Measurements from ENCODE around the gene SMARCC2.

The SMARCC2 gene

GRCh38 chr12:56155256-56155845 is 33.9 kb downstream of the SMARCC2 start:
- no peak for DNase-seq (ENCODE audit: extremely low spot score)
- ChIA-PET POLR2A (interaction anchor here (1.9 to 2.7 kb wide), 2 partner anchors 27 to 51 kb away, joined by 7 to 15 read pairs; partner anchors contain the start of genes ESYT1 and PA2G4), CTCF (no interaction called here)
- TF ChIP-seq ARNT (IDR thresholded peaks at IDR 0.05) (no peak), PKNOX1 (IDR thresholded peaks at IDR 0.05) (no peak), FOXM1 (IDR thresholded peaks at IDR 0.05; ENCODE audit: borderline replicate concordance) (no peak), FOXA1 (IDR thresholded peaks at IDR 0.05) (no peak), L3MBTL2 (conservative IDR thresholded peaks at IDR 0.05) (no peak), LEF1 (IDR thresholded peaks at IDR 0.05; ENCODE audit: borderline replicate concordance) (no peak), BHLHE40 (IDR thresholded peaks at IDR 0.05; ENCODE audit: borderline replicate concordance) (no peak), ZNF384 (IDR thresholded peaks at IDR 0.05) (no peak)

DNA sequence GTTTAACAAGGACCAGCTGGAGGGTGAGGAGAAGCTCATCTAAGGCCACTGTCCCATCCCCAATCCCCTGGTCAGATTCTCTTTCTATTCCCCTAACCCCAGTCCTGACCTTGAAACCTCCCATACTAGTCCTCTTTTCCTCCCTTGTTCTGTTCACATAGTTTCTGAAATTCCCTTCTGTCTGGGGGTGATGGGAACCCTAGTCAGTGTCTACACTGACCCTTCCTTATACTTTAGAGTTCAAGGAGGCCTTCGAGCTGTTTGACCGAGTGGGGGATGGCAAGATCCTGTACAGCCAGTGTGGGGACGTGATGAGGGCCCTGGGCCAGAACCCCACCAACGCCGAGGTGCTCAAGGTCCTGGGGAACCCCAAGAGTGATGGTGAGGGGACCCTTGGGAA is 34.5 kb downstream of the SMARCC2 start:
- no peak for DNase-seq (ENCODE audit: extremely low spot score)
- TF ChIP-seq FOXA1 (IDR thresholded peaks at IDR 0.05) (no peak), CTBP1 (IDR thresholded peaks at IDR 0.05; ENCODE audit: borderline replicate concordance) (no peak), ZNF384 (IDR thresholded peaks at IDR 0.05) (no peak), SP1 (IDR thresholded peaks at IDR 0.05) (no peak), NFRKB (IDR thresholded peaks at IDR 0.05) (no peak), HDGF (IDR thresholded peaks at IDR 0.05; ENCODE audit: borderline replicate concordance) (no peak), SUZ12 (IDR thresholded peaks at IDR 0.05) (no peak), ARNT (IDR thresholded peaks at IDR 0.05) (no peak), FOXM1 (IDR thresholded peaks at IDR 0.05; ENCODE audit: borderline replicate concordance) (no peak)
- ChIA-PET CTCF (interaction anchor here (0.6 to 1.1 kb wide), 2 partner anchors 11 to 108 kb away, joined by 3 read pairs; no protein-coding TSS in a partner anchor), POLR2A (interaction anchor here (0.8 to 2.7 kb wide), 4 partner anchors 8 to 51 kb away, joined by 3 to 15 read pairs (median 5); partner anchors contain the start of genes ESYT1 and PA2G4)

DNA sequence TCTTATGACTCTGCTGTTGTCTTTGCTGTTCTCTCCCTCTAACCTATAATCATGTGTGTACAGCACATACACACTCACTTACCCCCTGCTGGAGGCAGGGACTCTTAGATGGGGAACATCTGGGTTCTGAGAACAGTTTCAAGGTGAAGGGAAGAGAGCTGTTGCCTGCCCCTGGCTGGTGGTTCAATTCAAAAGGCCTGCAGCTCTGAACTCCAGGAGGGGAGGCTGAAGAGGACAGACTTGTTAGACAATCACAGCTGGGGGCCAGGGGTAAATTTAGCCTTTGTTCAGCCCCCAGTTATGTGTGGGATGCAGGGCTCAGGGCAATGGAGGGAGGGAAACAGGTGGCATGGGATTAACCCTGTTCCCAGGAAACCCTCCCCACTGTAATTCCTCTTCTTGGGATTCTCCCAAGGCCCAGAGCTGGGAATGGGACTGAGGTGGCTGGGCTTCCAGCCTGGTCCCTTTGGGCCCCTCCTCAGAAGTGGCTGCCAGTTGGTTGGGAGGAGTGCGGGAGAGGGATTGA is 35.0 kb downstream of the SMARCC2 start:
- TF ChIP-seq FOXK2 (IDR thresholded peaks at IDR 0.05) (no peak), ARNT (IDR thresholded peaks at IDR 0.05) (no peak), TARDBP (IDR thresholded peaks at IDR 0.05) (no peak), FOXA1 (IDR thresholded peaks at IDR 0.05) (no peak), SP1 (IDR thresholded peaks at IDR 0.05) (no peak), LEF1 (IDR thresholded peaks at IDR 0.05; ENCODE audit: borderline replicate concordance) (no peak), CTBP1 (IDR thresholded peaks at IDR 0.05; ENCODE audit: borderline replicate concordance) (no peak), ZNF384 (IDR thresholded peaks at IDR 0.05) (no peak), HDGF (IDR thresholded peaks at IDR 0.05; ENCODE audit: borderline replicate concordance) (no peak), SUZ12 (IDR thresholded peaks at IDR 0.05) (no peak), PKNOX1 (IDR thresholded peaks at IDR 0.05) (no peak), BHLHE40 (IDR thresholded peaks at IDR 0.05; ENCODE audit: borderline replicate concordance) (no peak), FOXM1 (IDR thresholded peaks at IDR 0.05; ENCODE audit: borderline replicate concordance) (no peak), NFRKB (IDR thresholded peaks at IDR 0.05) (no peak), L3MBTL2 (conservative IDR thresholded peaks at IDR 0.05) (no peak), ELF4 (IDR thresholded peaks at IDR 0.05) (no peak)
- DNase-seq (ENCODE audit: extremely low spot score): no peak
- ChIA-PET POLR2A (interaction anchor here (0.8 to 2.7 kb wide), 4 partner anchors 8 to 50 kb away, joined by 3 to 15 read pairs (median 5); partner anchors contain the start of genes ESYT1 and PA2G4), CTCF (interaction anchor here (0.6 to 1.1 kb wide), 2 partner anchors 10 to 107 kb away, joined by 3 read pairs; no protein-coding TSS in a partner anchor)

DNA sequence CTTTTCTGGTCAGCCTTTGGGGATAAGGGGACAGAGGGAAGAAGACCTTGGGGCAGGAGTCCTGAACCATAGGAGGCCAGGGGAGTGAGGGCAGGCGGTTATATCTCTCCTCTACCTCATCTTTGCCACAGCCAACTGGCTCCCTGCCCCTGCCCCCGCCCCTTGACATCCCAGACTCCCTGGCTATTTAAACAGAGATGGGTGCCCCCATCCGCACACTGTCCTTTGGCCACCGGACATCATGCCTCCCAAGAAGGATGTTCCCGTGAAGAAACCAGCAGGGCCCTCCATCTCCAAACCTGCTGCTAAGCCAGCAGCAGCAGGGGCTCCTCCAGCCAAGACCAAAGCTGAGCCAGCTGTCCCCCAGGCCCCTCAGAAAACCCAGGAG is 35.6 kb downstream of the SMARCC2 start:
- no peak for TF ChIP-seq NFRKB (IDR thresholded peaks at IDR 0.05)
- DNase-seq (ENCODE audit: extremely low spot score): no peak
- POLR2A ChIA-PET: interaction anchor here (1.0 to 2.7 kb wide), 2 partner anchors 9 to 26 kb away, joined by 3 to 15 read pairs; partner anchors contain the start of gene ESYT1
- CTCF ChIA-PET: interaction anchor here (1.1 kb wide), 1 partner anchor 107 kb away, joined by 3 read pairs; no protein-coding TSS in a partner anchor

- no peak for DNase-seq (ENCODE audit: extremely low spot score)
- no peak for TF ChIP-seq ELF4 (IDR thresholded peaks at IDR 0.05)
- TF ChIP-seq NFRKB (IDR thresholded peaks at IDR 0.05): no peak
- POLR2A ChIA-PET: interaction anchor here (2.7 kb wide), 1 partner anchor 25 kb away, joined by 15 read pairs; the partner anchor contains the start of gene ESYT1
- CTCF ChIA-PET: no interaction called here
Measured at GRCh38 chr12:56152756-56153677, 36.3 kb downstream of the SMARCC2 start.

DNA sequence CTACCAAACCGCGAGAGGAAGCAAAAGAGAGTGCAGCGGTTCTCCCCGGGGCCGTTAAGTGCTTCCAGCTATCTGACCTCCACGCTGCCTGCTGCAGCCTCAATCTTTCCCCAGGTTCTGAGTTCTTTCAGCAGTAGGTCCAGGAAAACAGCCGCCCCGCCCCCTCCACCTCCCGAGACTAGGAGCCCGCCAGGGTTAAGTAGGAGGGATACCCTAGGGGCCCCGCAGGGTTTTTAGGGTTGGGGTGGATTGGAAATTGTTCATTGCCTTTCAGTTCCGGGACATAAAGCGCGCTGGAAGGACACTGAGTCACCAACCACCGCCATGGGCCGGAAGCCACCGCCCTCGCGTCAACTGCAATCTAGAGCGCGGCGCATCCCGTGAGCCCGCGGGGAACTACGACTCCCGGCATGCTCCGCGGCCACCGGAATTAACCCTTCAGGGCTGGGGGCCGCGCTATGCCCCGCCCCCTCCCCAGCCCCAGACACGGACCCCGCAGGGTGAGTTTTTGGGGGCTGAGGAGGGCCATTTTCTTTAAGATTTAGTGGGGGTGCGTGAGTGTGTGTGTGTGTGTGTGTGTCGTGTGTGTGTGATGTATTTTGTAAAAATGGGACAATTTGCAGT is 37.0 kb downstream of the SMARCC2 start, which contains the start of gene MYL6B:
Gene MYL6B, plus strand, starts transcription at position 456 of the 624 bp plus-strand sequence. CDS start 1,332 bp downstream, outside the sequence.
- ChIA-PET CTCF (interaction anchor here (0.7 to 1.0 kb wide), 2 partner anchors 25 to 37 kb away, joined by 3 to 5 read pairs; partner anchors contain the start of genes ESYT1 and SMARCC2), POLR2A (interaction anchor here (0.6 to 1.4 kb wide), 10 partner anchors 9 to 158 kb away, joined by 3 to 20 read pairs (median 5); partner anchors contain the start of genes ESYT1, RNF41 and ZC3H10)
- TF ChIP-seq CTBP1 (IDR thresholded peaks at IDR 0.05; ENCODE audit: borderline replicate concordance) (no peak), ELF4 (IDR thresholded peaks at IDR 0.05) (peak; percentile 31; the same call in 1 of the 2 replicates), FOXM1 (IDR thresholded peaks at IDR 0.05; ENCODE audit: borderline replicate concordance) (0 out of 2 replicates have a peak, but pooled peaks have one; percentile 50), PKNOX1 (IDR thresholded peaks at IDR 0.05) (no peak)
- peak; percentile 90 for DNase-seq (ENCODE audit: extremely low spot score)

All from HEK293T (cell line).